GM19452 (cell line): ENCODE measurements around the gene PLA2G2E.

Experiments
- ATAC-seq: cut with Tn5 transposase; IDR thresholded peaks from one replicate; pipeline ENCODE4 v1.9.1; 2021; ENCODE audit not compliant: unreplicated experiment

The PLA2G2E gene, protein sequence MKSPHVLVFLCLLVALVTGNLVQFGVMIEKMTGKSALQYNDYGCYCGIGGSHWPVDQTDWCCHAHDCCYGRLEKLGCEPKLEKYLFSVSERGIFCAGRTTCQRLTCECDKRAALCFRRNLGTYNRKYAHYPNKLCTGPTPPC

DNA sequence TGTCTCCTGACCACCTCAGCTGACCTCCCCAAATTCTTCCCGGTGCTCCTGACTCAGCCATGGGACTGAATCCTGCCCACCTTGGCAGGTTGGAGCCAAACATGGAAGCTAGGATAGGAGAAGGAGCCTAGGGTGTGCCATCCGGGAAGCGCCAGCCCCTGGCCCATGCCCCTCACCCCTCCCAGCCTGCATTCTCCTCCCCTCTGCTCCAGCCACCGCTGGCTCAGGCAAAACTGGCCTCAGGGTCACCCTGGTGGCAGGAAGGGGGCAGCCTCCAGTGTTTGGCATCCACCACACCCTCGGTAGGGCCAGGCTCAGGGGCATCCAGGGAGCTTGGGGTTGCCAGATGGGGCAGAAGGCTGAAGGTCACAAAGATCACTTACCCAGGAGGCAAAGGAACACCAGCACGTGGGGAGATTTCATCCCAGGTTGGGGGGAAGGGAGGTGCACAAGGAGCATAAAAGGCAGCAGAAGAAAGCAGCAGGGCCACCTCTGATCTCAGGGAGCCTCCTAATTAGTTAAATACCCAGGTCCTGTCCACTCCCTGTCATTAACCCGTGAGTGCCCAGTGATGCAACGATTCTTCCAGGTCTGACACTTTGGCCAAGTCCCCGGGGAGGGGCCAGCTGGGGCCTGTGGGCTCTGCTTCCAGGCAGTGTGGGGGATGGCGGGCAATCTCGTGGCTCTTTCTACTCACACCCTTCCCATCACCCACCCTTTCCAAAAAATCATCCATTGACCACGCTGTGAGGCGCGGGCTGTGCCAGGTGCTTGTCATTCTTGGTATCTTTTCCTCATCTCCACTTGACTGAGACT, at the start of gene PLA2G2E:
Gene PLA2G2E, minus strand, starts transcription at position 481 of the 816 bp plus-strand sequence. Its CDS starts 58 bp downstream, at position 423.
- no peak for ATAC-seq

DNA sequence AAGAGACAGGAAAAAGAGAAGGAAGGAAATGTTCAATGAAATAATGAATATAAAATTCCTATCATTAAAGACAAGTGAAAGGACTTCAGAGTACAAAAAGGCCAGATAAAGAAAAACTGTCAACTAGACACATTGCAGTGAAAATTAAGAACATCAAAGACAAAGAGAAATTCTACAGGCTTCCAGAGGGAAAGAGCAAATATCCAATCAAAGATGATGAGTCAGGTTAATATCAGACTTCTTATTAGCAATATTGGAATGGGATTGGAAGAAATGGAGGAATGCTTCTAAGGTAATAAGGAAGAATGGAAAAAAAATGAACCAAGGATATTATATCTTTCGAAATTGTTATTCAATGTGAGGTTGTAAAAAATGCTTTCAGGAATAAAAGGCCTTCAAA, 48.2 kb upstream of the PLA2G2E start:
- ATAC-seq = no peak

DNA sequence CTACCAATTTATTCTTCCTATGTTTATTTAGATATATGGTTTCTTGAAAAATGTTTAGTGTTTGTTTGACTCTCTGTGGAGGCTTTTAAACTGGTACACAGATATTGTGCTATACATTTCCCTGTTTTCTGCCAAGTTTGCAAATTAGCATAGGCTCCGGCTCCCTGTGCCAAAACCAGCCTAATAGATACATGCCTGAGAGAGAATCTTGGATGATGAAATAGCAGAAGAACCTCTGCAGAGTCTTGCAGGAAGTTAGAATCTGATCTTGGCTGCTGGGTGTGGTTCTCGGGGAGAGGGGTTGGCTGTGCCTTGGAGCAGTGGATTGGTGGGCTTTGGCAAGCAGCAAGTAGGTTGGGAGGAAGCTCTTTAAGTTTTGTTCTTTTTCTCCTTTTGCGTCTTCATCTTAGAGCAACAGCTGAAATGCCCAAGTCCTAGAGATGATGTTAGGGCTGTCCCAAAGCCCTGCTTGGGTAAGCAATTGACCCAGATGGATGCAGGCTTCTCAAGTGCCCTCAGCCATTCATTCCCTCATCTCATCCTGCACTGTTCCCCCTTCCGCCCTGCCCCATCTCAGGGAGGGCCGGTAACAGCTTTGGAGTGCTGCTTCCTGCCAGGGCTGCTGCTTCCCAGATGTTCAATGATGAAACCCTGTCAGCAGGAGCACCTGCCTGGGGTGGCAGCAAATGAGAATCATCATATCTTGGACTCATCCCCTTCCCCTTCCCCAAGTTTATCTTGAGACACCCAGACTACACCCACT, 46.7 kb upstream of the PLA2G2E start:
- no peak for ATAC-seq

DNA sequence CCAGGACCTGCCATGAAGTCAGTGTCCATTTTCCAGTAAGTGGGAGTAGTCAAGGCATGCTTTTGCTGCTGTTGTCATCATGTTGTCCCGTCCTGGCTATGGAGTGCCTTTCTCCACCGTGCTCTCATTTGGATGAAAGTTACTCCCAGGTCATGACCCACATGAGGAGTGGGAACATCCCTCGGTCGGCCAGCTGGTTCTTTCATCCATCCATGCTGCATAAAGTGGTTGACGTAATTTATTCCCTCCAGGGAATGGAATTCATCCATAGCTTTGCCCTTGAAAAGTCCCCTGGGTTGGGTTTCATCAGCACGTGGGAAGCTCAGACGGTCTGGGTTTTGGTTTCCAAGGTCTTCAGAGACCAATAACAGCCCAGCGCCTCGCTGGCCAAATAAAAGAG, 44.4 kb upstream of the PLA2G2E start:
- ATAC-seq = no peak

DNA sequence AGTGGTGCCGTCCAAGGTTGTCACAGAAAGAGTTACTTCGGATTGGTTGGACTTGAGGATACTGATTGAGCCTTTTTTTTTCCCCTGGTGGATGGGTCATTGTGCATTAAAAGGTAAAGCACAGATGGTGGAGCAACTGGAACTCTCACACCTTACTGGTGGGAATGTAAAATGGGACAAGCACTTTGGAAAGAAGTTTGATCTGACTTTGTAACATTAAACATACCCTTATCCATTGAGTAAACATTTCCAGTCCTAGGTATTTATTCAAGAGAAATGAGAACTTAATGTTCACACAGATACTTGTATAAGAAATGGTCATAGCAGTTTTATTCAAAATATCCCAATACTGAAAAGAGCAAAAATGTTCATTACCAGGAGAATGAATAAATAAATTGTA, 41.1 kb upstream of the PLA2G2E start:
- no peak for ATAC-seq

DNA sequence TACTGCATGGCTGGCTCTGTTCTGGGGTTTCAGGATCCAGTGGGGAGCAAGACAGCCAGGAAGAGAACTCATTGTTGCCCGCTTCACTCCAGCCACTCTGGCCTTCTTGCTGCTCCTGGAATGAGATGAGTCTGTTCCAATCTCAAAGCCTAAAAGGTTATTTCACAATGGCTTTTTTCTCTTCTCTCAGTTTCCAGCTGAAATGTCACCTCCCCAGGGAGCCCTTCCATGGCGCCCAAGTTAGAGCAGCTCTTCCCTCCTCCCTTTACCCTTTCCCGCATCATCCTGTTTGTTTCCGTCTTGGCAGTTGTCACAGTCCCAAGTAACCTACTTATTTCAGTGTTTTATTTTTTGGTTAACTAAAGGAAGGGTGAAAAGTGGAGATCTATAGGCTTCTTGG, 40.2 kb upstream of the PLA2G2E start:
- ATAC-seq = no peak

DNA sequence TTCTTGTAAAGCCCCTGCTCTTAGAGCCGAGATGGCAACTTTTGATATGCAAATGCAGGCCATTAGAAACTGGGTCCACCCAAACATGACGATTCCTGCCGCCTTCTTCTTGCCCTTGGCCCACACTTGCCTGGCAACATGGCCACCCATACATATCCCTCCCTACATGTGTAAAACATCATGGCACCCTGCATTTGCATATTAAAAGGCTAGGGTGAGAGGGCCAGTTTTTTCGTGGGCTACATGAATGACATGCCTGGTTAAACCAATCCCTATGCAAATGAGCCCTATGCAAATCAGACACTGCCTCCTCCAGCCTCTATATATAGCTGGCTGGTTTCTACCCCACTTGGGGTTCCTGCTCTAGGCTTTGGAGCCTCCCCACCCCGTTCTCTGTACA, 37.2 kb upstream of the PLA2G2E start:
- ATAC-seq = no peak

DNA sequence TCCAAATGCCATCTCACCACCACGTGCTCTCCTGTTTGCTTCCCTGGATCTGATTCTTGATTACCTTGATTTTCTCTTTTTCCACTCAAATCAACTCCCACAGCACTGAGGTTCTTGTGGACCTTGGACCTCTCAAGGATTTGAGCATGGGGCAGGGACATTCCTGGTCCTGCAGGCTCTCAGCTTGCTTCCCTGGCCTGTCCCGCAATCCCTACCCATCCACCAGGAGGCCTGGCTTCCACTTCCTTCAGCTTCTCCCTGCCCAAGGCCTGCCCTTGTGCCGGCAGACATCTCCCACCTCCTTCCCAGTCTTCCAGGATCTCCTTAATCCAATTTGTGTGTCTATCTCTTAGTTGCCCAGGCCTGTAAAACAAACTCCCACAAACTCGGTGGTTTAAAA, 34.4 kb upstream of the PLA2G2E start:
- ATAC-seq = no peak

DNA sequence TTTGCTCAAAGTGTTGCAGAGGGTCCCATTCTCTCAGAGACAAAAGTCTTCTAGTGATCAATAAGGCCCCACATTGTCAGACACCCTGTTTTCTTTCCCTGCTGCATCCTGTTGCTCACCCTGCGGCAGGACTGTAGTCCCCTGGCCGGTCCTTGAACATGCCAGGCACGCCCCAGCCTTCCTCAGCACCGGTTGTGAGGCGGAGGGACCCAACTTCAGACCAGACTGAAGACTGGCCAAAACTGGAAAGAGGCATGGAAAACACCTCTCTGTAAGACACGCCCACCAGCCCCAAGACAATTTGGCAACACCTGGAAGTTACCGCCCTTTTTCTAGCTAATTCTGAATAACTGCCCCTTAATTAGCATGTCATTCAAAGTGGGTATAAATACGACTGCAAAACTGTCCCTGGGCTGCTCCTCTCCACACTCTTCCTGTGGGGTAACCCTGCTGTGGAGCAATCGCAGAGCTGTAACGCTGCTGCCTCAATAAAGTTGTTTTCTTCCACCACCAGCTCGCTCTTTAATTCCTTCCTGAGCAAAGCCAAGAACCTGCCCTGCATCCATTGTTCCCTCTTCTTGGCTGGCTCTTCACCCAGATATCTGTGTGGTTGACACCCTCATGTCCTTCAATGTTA, 32.2 kb upstream of the PLA2G2E start:
- ATAC-seq = no peak

DNA sequence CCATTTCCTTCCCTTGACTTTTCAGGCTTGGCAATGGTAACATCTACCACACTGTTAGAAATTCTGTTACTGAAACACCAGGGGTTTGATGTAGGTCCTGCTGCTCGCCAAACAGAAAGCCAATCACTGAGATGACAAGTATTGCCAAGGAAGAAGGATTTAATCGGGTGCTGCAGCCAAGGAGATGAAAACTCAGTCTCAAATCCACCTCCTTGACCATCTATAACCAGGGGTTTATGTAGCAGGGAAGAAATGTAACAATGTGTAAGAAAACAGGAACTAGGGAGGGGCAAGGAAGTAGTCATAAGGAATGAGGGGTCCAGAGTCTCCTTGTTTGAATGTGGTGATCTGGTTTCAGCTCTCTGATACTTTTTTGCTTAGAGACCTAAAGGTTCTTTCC, 30.6 kb upstream of the PLA2G2E start:
- no peak for ATAC-seq

DNA sequence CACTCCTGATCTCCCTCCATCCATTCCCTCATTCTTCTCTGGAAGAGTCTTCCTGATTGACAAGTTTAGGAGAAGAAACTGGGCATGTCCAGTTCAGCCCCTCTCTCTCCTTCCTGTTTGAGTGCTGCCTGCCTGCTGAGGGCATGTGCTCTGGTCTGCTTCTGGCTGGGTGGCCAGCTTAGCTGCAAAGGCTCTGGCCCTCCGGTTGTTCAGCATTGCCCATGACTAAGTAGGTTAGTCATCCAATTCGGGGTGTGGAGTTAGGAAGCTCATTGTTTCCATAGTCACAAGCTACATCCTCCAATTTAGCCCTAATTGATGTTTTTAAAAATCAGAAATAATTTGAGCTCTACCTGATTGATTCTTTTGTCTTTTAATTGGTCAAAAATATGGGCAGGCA, 25.6 kb upstream of the PLA2G2E start:
- no peak for ATAC-seq

DNA sequence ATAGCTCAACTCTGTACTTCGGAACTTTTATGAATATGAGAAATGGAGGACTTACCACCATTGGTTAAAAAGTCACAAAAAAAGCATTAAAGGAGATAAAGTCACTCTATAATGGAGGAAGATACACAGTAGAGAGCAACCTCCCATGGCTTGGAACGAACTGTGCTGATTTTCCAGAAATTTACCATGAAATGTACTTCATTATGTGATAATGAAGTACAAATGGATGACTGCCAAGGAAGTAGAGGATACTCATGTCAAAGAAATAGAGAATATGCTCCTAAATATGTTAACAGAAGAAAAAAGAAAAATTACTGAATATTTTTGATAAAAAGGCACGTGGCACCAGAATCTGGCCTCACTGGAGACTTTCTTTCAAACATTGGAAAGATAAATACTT, 23.6 kb upstream of the PLA2G2E start:
- no peak for ATAC-seq

DNA sequence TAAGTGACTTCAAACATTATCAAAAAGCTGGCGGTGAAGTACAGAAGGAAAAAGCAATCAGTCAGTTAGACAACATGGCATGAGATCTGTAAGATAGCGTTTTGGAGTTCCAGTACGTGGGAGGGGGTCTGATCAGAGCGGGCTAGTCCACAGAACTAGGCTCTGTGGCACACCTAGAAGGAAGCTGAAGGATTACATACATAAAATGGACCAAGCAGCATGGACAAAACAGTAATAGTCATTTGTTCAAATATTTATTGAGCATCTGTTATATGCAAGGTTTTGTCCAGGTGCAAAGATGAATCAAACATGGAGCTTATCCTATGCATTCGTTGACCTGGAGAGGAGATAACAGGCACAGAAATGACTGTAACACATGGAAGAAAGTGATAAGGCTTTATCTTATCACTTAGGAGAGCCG, 22.9 kb upstream of the PLA2G2E start:
- ATAC-seq = no peak

DNA sequence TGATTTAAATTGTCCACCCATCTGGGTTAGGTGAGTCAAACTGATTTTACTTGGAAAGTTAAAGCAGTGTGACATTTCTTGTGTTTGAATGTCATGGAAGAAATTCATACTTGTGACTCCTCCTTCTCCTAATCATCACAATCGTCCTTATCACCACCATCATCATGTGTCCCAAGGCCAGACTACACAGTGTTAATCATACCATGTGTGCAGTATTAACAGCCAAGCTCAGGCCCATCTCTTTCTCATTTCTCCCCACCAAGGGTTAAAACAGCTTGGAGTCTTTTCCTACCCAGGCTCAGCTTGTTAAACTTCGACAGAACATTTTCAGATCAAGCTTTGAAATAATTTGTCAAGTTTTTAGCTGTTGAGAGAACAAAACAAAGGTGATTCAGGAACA, 22.5 kb upstream of the PLA2G2E start:
- no peak for ATAC-seq

DNA sequence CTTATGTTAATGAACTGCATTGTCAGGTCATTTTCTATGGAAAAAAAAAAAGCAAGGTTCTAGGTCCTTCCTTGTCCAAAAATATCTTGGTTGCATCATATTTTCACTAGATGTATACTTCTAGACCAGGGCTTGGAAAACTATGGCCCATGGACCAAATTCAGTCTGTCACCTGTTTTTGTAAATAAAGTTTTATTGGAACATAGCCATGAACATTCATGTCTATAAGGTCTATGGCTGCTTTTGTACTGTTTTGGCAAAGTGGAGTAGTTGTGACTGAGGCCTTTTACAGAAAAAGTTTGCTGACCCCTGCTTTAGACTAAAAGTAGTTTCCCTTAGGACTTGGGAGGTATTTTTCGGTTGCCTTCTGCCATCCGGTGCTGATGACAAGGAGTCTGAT, 19.2 kb upstream of the PLA2G2E start:
- ATAC-seq = no peak

DNA sequence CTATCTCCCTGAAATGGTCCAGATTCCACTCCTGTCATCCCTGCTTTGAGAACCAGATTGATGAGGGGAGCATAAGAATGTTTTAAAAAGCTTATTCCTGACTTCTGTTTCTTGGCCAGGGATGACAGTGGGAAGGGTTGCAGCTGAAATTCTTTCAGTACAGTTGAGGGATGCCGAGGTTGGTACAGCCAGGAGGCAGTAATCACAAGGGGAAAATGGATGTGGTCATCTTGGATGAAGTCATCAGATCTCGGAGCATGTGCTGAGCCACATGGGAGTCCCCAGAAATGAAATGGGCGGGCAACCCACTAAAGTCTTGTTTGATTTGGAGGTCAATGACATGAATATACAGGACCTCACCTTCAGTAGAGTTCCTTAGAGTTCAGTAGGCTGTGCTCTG, 18.7 kb upstream of the PLA2G2E start:
- no peak for ATAC-seq

DNA sequence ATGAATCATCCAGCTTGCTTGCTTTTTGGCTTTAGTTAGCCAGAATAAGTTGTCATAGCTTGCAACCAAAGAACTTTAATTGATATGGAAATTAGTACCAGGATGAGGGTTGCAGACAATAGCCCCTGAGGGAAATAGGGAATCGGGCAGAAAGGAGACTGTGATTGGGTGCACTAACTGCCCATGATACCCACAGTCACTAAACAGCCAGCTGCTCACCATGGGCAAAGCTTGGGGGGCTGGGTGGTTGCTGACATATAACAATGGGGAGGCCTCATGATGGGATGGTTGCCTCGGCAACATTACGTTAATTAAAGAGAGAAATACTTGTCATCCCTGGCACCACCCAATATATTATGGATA, 17.8 kb upstream of the PLA2G2E start:
- ATAC-seq = no peak

DNA sequence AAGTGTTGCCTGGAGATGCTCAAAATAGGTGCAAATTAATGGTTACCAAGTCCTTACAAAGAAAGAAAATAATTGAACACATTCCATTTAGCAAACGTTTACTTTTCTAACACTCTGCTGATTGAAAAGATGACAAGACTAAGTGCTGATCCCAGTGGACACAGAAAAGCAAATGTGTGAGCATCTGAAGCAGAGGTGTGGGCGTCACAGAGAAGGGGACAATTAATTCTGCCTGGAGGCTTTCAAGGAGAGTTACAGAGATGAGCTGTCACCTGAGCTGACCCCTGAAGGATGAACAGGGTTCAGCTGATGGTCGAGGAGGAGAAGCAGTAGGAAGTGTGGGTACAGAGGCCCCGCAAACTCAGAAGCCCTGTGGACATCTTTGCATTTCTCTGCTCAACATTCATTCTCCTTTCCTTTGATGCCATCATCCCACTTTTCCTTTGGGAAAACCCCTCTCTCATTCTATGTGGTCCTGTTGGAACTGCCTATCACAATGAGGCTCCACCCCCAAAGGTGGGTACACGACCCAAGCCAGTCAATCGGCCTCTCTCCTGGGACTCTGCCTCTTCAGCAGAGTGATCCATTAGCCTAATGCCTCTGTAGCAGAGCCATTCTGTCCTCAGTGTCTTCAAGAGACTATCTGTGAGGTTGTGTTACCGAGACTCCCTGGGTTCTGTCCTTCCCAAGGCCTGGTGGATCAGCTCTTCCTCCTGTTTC, 17.2 kb upstream of the PLA2G2E start:
- no peak for ATAC-seq

DNA sequence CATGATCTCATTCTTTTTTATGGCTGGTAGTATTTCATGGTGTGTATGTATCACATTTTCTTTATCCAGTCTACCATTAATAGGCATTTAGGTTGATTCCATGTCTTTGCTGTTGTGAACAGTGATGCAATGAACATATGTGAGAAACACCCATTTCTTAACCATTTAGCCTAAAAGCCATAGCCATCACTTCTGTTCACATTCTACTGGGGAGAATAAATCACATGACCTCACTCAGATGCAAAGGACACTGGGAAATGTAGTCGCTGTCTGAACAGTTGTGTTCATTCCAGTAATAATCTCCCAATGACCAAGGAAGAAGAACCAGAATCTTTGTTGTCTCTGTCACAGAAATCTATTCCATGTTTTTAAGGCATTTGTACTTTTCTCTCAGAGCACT, 15.1 kb upstream of the PLA2G2E start:
- no peak for ATAC-seq

DNA sequence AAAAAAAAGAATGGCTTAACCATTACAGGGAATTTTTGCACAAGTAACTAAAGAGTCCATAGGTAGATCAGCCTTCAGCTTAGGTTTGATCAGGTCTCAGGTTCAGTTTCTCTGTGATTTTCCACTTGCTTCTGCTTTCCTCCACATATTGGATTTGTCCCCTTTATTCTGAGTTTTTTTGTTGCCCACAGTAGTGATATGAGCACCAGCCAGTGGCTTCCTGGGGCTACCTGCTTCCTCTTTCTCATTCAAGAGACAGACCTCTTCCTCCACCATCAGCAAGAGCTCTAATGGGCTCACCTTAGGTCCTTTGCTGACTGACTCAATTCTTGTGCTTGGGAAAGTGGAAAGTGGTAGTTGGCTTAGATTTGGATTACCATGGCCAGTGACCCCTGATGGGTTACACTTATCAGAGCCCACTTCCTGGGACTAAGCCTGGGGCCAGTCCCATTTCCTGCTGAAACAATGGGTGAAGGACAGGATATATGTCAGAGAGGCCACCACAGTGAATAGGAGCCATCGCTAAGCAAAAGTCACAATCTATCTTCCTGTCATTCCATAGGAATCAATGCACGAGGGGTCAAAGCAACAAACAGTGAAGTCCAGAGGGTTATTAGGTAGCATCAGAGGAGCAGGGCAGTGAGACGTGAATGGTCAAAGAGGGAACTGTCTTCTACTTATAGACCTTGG, 12.8 kb upstream of the PLA2G2E start:
- no peak for ATAC-seq

DNA sequence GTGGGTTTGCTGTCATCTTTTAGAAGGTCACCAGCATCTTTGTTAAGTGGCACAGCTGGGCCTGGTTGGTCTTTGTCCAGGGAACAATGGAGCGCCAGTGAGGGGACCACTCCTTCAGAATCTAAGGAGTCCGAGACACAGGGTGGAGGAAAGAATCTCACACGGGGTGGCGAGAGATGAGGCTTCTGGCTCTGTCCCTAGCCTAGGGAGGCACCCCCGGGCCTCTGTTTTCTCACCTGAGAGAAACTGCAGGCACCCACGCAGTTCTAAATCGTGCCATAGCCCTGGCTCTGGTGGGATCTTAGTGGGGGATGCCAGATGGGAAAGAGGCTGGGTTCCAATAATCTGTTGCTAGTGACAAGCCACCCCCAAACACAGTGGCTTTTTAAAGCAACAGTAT, 10.9 kb upstream of the PLA2G2E start:
- ATAC-seq = no peak
